ENCODE results near the gene ALX3.

DNA sequence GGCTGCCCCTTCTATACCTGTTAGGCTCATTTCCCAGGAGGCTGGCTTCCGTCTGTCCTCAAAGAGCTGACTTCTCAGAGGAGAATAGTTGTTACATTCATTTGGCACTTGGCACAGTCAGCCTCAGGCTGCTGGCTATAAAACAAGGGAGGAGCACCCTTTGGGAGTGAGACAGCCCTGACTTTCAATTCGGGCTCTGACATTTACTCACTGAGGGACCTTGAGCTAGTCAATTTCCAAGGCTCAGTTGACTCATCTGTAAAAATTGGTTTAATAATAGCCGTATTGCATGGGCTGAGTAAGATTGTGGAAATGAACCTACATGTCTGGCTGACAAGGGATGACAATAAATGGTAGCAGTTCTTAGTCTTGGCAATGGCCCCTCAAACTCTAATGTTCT is 13.7 kb downstream of the ALX3 start:
- TF ChIP-seq TAF1 (IDR thresholded peaks at IDR 0.05; ENCODE audit: borderline replicate concordance, low read depth, low read length) (no peak), CHD2 (IDR thresholded peaks at IDR 0.05; ENCODE audit: borderline replicate concordance, low read depth, low read length) (no peak), EP300 (IDR thresholded peaks at IDR 0.05; ENCODE audit: borderline replicate concordance in 1 of 2, control insufficient read depth in 1 of 2, low read depth in 2 of 2, low read length in 2 of 2) (no peak), NFIC (IDR thresholded peaks at IDR 0.05; ENCODE audit: low read depth, low read length) (no peak), TBL1XR1 (IDR thresholded peaks at IDR 0.05; ENCODE audit: low read depth, low read length) (no peak), NR2F1 (conservative IDR thresholded peaks at IDR 0.05) (no peak), RCOR1 (conservative IDR thresholded peaks at IDR 0.05; ENCODE audit: low read depth, low read length) (no peak), MYC (IDR thresholded peaks at IDR 0.05; ENCODE audit: insufficient read depth, insufficient read length, insufficient replicate concordance, low read length, severe bottlenecking) (no peak), SMC3 (IDR thresholded peaks at IDR 0.05; ENCODE audit: borderline replicate concordance, low read length) (no peak), EGR1 (IDR thresholded peaks at IDR 0.05; ENCODE audit: borderline replicate concordance in 1 of 2, low read depth in 2 of 2, low read length in 2 of 2) (no peak)
- TF ChIP-seq, protein P1, sequence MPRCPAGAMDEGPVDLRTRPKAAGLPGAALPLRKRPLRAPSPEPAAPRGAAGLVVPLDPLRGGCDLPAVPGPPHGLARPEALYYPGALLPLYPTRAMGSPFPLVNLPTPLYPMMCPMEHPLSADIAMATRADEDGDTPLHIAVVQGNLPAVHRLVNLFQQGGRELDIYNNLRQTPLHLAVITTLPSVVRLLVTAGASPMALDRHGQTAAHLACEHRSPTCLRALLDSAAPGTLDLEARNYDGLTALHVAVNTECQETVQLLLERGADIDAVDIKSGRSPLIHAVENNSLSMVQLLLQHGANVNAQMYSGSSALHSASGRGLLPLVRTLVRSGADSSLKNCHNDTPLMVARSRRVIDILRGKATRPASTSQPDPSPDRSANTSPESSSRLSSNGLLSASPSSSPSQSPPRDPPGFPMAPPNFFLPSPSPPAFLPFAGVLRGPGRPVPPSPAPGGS (IDR thresholded peaks at IDR 0.05; ENCODE audit: borderline replicate concordance, insufficient read depth, low read depth, low read length, poor library complexity, severe bottlenecking): no peak
- TF ChIP-seq, protein P2, sequence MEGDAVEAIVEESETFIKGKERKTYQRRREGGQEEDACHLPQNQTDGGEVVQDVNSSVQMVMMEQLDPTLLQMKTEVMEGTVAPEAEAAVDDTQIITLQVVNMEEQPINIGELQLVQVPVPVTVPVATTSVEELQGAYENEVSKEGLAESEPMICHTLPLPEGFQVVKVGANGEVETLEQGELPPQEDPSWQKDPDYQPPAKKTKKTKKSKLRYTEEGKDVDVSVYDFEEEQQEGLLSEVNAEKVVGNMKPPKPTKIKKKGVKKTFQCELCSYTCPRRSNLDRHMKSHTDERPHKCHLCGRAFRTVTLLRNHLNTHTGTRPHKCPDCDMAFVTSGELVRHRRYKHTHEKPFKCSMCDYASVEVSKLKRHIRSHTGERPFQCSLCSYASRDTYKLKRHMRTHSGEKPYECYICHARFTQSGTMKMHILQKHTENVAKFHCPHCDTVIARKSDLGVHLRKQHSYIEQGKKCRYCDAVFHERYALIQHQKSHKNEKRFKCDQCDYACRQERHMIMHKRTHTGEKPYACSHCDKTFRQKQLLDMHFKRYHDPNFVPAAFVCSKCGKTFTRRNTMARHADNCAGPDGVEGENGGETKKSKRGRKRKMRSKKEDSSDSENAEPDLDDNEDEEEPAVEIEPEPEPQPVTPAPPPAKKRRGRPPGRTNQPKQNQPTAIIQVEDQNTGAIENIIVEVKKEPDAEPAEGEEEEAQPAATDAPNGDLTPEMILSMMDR (IDR thresholded peaks at IDR 0.05 in 2 of 3, conservative IDR thresholded peaks at IDR 0.05 in 1 of 3; ENCODE audit: control insufficient read depth in 2 of 3, extremely low read depth in 1 of 3, insufficient read depth in 1 of 3, low read depth in 3 of 3, low read length in 3 of 3): no peak

Measured in GM12878 (cell line).